Trophoblast cell (in vitro differentiated cells and primary cell): ENCODE measurements around the gene POLDIP3.
A peak's percentile ranks its signal among the peaks of the same experiment; 100 is the strongest.

Experiments
- DNase-seq, 2 donors: peaks; one replicate each; pipeline ENCODE4 v3.0.0-alpha.2; 2016
- H2AFZ ChIP-seq: 2 replicates; pipeline ENCODE4 v1.6.1; 2013; ENCODE audit warnings: low read length, moderate library complexity, mild to moderate bottlenecking; ENCODE audit not compliant: insufficient read depth, poor library complexity
- H2AK5ac ChIP-seq: 2 replicates; pipeline ENCODE4 v1.6.1; 2013; ENCODE audit warnings: mild to moderate bottlenecking, low read length
- H2BK120ac ChIP-seq: 2 replicates; pipeline ENCODE4 v1.6.1; 2013; ENCODE audit warnings: low read length, mild to moderate bottlenecking, moderate library complexity; ENCODE audit not compliant: insufficient read depth, poor library complexity
- H2BK12ac ChIP-seq: 2 replicates; pipeline ENCODE4 v1.6.1; 2013; ENCODE audit warnings: mild to moderate bottlenecking, low read length, moderate library complexity
- H2BK5ac ChIP-seq: 2 replicates; pipeline ENCODE4 v1.6.1; 2013; ENCODE audit warnings: low read length, low read depth, moderate library complexity, mild to moderate bottlenecking; ENCODE audit not compliant: poor library complexity
- H3K14ac ChIP-seq: 2 replicates; pipeline ENCODE4 v1.6.1; 2013; ENCODE audit warnings: mild to moderate bottlenecking, low read length
- H3K18ac ChIP-seq: 2 replicates; pipeline ENCODE4 v1.6.1; 2013; ENCODE audit warnings: mild to moderate bottlenecking, low read length
- H3K23ac ChIP-seq: 2 replicates; pipeline ENCODE4 v1.6.1; 2013; ENCODE audit warnings: low read length
- H3K27ac ChIP-seq: 2 replicates; pipeline ENCODE4 v1.5.1; 2013; ENCODE audit warnings: low read depth, mild to moderate bottlenecking, inconsistent platforms, low read length, moderate library complexity
- H3K27me3 ChIP-seq: 2 replicates; pipeline ENCODE4 v1.6.1; 2013; ENCODE audit warnings: inconsistent platforms, mild to moderate bottlenecking, low read length, moderate library complexity; ENCODE audit not compliant: insufficient read depth
- H3K36me3 ChIP-seq, 2 experiments: 1 replicate in 1 of 2; 2 replicates in 1 of 2; pipeline ENCODE4 v1.6.1; 2013; ENCODE audit warnings: low read length in 2 of 2, mild to moderate bottlenecking in 2 of 2, moderate library complexity in 1 of 2; ENCODE audit not compliant: insufficient read depth in 2 of 2, control insufficient read depth in 1 of 2
- H3K4ac ChIP-seq: 2 replicates; pipeline ENCODE4 v1.6.1; 2013; ENCODE audit warnings: low read depth, mild to moderate bottlenecking, low read length, moderate library complexity
- H3K4me1 ChIP-seq, 2 experiments: 1 replicate in 1 of 2; 2 replicates in 1 of 2; pipeline ENCODE4 v1.6.1; 2013; ENCODE audit warnings: low read length in 2 of 2, mild to moderate bottlenecking in 2 of 2, moderate library complexity in 1 of 2; ENCODE audit not compliant: insufficient read depth in 2 of 2, control insufficient read depth in 1 of 2
- H3K4me2 ChIP-seq: 2 replicates; pipeline ENCODE4 v1.6.1; 2013; ENCODE audit warnings: inconsistent platforms, mild to moderate bottlenecking, low read length, moderate library complexity
- H3K4me3 ChIP-seq: 2 replicates; pipeline ENCODE4 v1.5.1; 2013; ENCODE audit warnings: mild to moderate bottlenecking, low read depth, low read length, inconsistent platforms
- H3K79me1 ChIP-seq: one replicate; pipeline ENCODE4 v1.6.1; 2013; ENCODE audit warnings: low read length
- H3K79me2 ChIP-seq: 2 replicates; pipeline ENCODE4 v1.6.1; 2013; ENCODE audit warnings: low read length, mild to moderate bottlenecking; ENCODE audit not compliant: control insufficient read depth, insufficient read depth, poor library complexity
- H3K9ac ChIP-seq: 2 replicates; pipeline ENCODE4 v1.6.1; 2013; ENCODE audit warnings: mild to moderate bottlenecking, low read length
- H3K9me3 ChIP-seq: 2 replicates; pipeline ENCODE4 v1.6.1; 2013; ENCODE audit warnings: low read depth, mild to moderate bottlenecking, control low read depth, inconsistent platforms, low read length; ENCODE audit not compliant: insufficient read depth
- H4K12ac ChIP-seq: 2 replicates; pipeline ENCODE4 v1.6.1; 2013; ENCODE audit warnings: low read depth, mild to moderate bottlenecking, low read length, moderate library complexity
- H4K8ac ChIP-seq: 2 replicates; pipeline ENCODE4 v1.6.1; 2013; ENCODE audit warnings: low read depth, mild to moderate bottlenecking, low read length, moderate library complexity
- H4K91ac ChIP-seq: one replicate; pipeline ENCODE4 v1.6.1; 2013; ENCODE audit warnings: low read depth, mild to moderate bottlenecking, low read length, moderate library complexity
- WGBS: extraction: QIAGEN DNeasy Blood & Tissue Kit; methylation state at CpG from one replicate; pipeline ENCODE4 v1.1.7; 2013; ENCODE audit warnings: missing lambda C conversion rate; ENCODE audit not compliant: insufficient read length, insufficient coverage; ENCODE audit errors: extremely low coverage; 5-methylcytosine and 5-hydroxymethylcytosine counted together

The POLDIP3 gene

GRCh38 chr22:42561856-42562255, 52.8 kb downstream of the POLDIP3 start:
- no peak overlapping the region for H2AFZ ChIP-seq
- H3K18ac ChIP-seq, result peak overlapping the region; percentile 30
- H3K23ac ChIP-seq, result no peak overlapping the region
- H3K27ac ChIP-seq, result peak overlapping the region; percentile 31
- no peak overlapping the region for H3K9ac ChIP-seq
- no peaks in the 10 kb centered on the region for H3K36me3 ChIP-seq
- peak overlapping the region; percentile 16 for H2AK5ac ChIP-seq
- H3K9me3 ChIP-seq, result no peaks in the 10 kb centered on the region
- peaks cover 17 to 22% of the 10 kb centered on the region in 2 experiments for H3K4me1 ChIP-seq
- no peak overlapping the region for H2BK120ac ChIP-seq
- H3K79me2 ChIP-seq, result peaks cover 1% of the 10 kb centered on the region
- H3K27me3 ChIP-seq, result no peaks in the 10 kb centered on the region
- H2BK12ac ChIP-seq, result no peak overlapping the region
- H2BK5ac ChIP-seq, result no peak overlapping the region
- H3K4me2 ChIP-seq, result peak overlapping the region; percentile 8
- no peak overlapping the region for H3K4me3 ChIP-seq
- H4K8ac ChIP-seq, result no peak overlapping the region
- H4K12ac ChIP-seq, result no peak overlapping the region
- no peak for DNase-seq
- H4K91ac ChIP-seq, result no peak overlapping the region
- H3K79me1 ChIP-seq, result peaks cover 3% of the 10 kb centered on the region
- H3K14ac ChIP-seq, result no peak overlapping the region
- WGBS, result no CpG with 5 or more reads among the region's 5 CpGs
- no peak overlapping the region for H3K4ac ChIP-seq

GRCh38 chr22:42560781-42561180, 53.9 kb downstream of the POLDIP3 start:
- H3K23ac ChIP-seq, result no peak overlapping the region
- no peak overlapping the region for H4K8ac ChIP-seq
- peaks cover 17 to 22% of the 10 kb centered on the region in 2 experiments for H3K4me1 ChIP-seq
- H2BK5ac ChIP-seq, result no peak overlapping the region
- H3K4me3 ChIP-seq, result no peak overlapping the region
- H2BK12ac ChIP-seq, result no peak overlapping the region
- H3K18ac ChIP-seq, result no peak overlapping the region
- no peak overlapping the region for H2AK5ac ChIP-seq
- H2AFZ ChIP-seq, result no peak overlapping the region
- WGBS, result no CpG with 5 or more reads among the region's 7 CpGs
- H3K79me1 ChIP-seq, result peaks cover 3% of the 10 kb centered on the region
- H3K79me2 ChIP-seq, result peaks cover 1% of the 10 kb centered on the region
- no peak overlapping the region for H3K14ac ChIP-seq
- no peak overlapping the region for H3K27ac ChIP-seq
- DNase-seq, result peak in 1 of 2 donors; percentile 44
- no peaks in the 10 kb centered on the region for H3K9me3 ChIP-seq
- H4K91ac ChIP-seq, result no peak overlapping the region
- H3K27me3 ChIP-seq, result no peaks in the 10 kb centered on the region
- H2BK120ac ChIP-seq, result no peak overlapping the region
- no peak overlapping the region for H3K4ac ChIP-seq
- H3K36me3 ChIP-seq, result no peaks in the 10 kb centered on the region
- H3K9ac ChIP-seq, result no peak overlapping the region
- H3K4me2 ChIP-seq, result no peak overlapping the region
- H4K12ac ChIP-seq, result no peak overlapping the region

- no peak for DNase-seq
- no peak overlapping the region for H3K18ac ChIP-seq
- H3K14ac ChIP-seq, result no peak overlapping the region
- H3K36me3 ChIP-seq, result no peaks in the 10 kb centered on the region
- H3K27ac ChIP-seq, result no peak overlapping the region
- no peak overlapping the region for H3K4me2 ChIP-seq
- no peaks in the 10 kb centered on the region for H3K9me3 ChIP-seq
- H3K27me3 ChIP-seq, result no peaks in the 10 kb centered on the region
- no peak overlapping the region for H3K4me3 ChIP-seq
- no CpG with 5 or more reads among the region's 8 CpGs for WGBS
- H4K8ac ChIP-seq, result no peak overlapping the region
- peaks cover 1% of the 10 kb centered on the region for H3K79me2 ChIP-seq
- H3K79me1 ChIP-seq, result peaks cover 3% of the 10 kb centered on the region
- H3K9ac ChIP-seq, result no peak overlapping the region
- H2AFZ ChIP-seq, result no peak overlapping the region
- no peak overlapping the region for H3K23ac ChIP-seq
- H2BK12ac ChIP-seq, result no peak overlapping the region
- no peak overlapping the region for H4K91ac ChIP-seq
- no peak overlapping the region for H2BK120ac ChIP-seq
- H4K12ac ChIP-seq, result no peak overlapping the region
- H3K4me1 ChIP-seq, result peaks cover 17 to 22% of the 10 kb centered on the region in 2 experiments
- no peak overlapping the region for H2BK5ac ChIP-seq
- no peak overlapping the region for H3K4ac ChIP-seq
- no peak overlapping the region for H2AK5ac ChIP-seq
These were observed 54.3 kb downstream of the POLDIP3 start for GRCh38 chr22:42560381-42560780.

- H3K79me1 ChIP-seq, result peaks cover 6% of the 10 kb centered on the region
- H3K9ac ChIP-seq, result peak within 1 kb of the TSS; percentile 54
- peak within 1 kb of the TSS; percentile 76 for H4K8ac ChIP-seq
- no peak within 1 kb of the TSS for H2BK5ac ChIP-seq
- peak within 1 kb of the TSS; percentile 49 for H4K91ac ChIP-seq
- peak within 1 kb of the TSS; percentile 10 for H2AK5ac ChIP-seq
- no peak within 1 kb of the TSS for H3K27ac ChIP-seq
- H3K9me3 ChIP-seq, result no peaks in the 10 kb centered on the region
- peak within 1 kb of the TSS; percentile 2 for H2BK12ac ChIP-seq
- DNase-seq, result peak; percentile 77 to 85
- H2AFZ ChIP-seq, result peak within 1 kb of the TSS; percentile 20
- peak within 1 kb of the TSS; percentile 71 for H3K4me3 ChIP-seq
- H3K23ac ChIP-seq, result no peak within 1 kb of the TSS
- WGBS, result no CpG with 5 or more reads among the region's 75 CpGs
- H2BK120ac ChIP-seq, result peak within 1 kb of the TSS; percentile 7
- H4K12ac ChIP-seq, result peak within 1 kb of the TSS; percentile 54
- H3K18ac ChIP-seq, result peak within 1 kb of the TSS; percentile 20
- no peaks in the 10 kb centered on the region for H3K27me3 ChIP-seq
- H3K14ac ChIP-seq, result peak within 1 kb of the TSS; percentile 62
- peak within 1 kb of the TSS; percentile 91 for H3K4me2 ChIP-seq
- H3K79me2 ChIP-seq, result peaks cover 3% of the 10 kb centered on the region
- H3K4me1 ChIP-seq, result peaks cover 5% of the 10 kb centered on the region in 2 experiments
- peak within 1 kb of the TSS; percentile 8 for H3K4ac ChIP-seq
- no peaks in the 10 kb centered on the region for H3K36me3 ChIP-seq
These were observed 61.0 kb downstream of the POLDIP3 start, which contains the start of gene SERHL2 for GRCh38 chr22:42553475-42554361. TSS of gene SERHL2 (plus strand) at chr22:42553956. CDS start at chr22:42554021, 65 bp downstream.
